LNCAP (cell line): ENCODE results near the gene KRTAP5-8.

Experiments
- TF ChIP-seq, protein P1 (sequence below): fragments of 450-650 bp; IDR thresholded peaks from 2 replicates; pipeline ENCODE4 v1.5.1; 2017; ENCODE audit warnings: mild to moderate bottlenecking

The KRTAP5-8 gene

DNA sequence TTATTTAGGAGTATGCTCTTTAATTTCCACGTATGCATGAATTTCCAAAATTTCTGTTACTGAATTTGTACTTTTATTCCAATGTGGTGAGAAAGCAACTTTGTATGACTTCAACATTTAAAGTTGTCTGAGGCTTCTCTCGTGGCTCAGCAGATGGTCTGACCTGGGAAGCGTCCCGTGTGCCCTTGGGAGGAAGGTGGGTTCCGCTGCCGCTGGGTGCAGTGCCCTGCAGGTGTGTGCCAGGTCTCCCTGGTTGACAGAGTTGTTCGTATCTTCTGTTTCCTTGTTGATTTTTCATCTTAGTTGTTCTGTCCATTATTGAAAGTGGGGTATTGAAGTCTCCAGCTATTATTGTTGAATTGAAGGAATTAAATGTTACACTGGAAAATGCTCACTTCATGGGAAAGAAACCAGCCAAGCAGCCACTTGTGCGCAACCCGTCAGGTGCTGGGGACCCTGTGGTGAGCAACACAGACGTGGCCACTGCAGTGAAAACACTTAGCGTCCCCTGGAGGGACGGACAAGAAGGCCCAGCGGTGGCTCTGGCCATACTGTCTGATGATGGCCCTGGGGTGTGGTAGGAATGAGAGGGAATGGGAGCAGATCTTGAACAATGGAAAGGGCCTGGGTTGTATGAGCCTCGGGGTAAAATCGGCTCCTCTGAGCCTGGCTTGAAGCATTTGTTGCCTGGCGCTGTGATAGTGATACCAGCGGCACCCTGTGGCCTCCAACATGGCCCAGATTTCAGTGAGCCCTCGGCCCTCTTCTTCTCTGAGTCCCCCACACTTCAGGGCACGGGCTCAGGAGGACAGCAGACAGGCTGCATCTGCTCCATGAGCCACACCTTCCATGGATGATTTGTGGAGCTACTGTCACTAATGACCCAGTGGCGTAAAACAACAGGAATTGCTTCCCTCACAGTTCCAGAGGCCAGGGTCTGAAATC lies 42.3 kb upstream of the KRTAP5-8 start:
- TF ChIP-seq, protein P1, sequence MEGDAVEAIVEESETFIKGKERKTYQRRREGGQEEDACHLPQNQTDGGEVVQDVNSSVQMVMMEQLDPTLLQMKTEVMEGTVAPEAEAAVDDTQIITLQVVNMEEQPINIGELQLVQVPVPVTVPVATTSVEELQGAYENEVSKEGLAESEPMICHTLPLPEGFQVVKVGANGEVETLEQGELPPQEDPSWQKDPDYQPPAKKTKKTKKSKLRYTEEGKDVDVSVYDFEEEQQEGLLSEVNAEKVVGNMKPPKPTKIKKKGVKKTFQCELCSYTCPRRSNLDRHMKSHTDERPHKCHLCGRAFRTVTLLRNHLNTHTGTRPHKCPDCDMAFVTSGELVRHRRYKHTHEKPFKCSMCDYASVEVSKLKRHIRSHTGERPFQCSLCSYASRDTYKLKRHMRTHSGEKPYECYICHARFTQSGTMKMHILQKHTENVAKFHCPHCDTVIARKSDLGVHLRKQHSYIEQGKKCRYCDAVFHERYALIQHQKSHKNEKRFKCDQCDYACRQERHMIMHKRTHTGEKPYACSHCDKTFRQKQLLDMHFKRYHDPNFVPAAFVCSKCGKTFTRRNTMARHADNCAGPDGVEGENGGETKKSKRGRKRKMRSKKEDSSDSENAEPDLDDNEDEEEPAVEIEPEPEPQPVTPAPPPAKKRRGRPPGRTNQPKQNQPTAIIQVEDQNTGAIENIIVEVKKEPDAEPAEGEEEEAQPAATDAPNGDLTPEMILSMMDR = no peak

DNA sequence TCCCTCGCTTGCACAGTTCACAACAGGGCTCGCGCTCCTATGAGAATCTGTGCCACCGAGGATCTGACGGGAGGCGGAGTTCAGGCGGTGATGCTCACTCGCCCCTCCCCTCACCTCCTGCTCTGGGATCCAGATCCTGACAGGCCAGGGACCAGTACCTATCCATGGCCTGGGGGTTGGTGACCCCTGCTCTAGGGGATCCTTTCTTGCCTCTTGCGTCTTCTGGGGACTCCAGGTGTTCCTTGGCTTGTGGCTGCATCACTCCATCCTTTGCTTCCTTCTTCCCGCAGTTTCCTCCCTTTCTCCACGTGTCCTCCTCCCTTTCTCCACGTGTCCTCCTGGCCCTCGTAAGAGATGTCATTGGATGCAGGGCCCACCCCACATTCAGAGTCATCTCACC lies 41.4 kb upstream of the KRTAP5-8 start:
- TF ChIP-seq, protein P1 = no peak

DNA sequence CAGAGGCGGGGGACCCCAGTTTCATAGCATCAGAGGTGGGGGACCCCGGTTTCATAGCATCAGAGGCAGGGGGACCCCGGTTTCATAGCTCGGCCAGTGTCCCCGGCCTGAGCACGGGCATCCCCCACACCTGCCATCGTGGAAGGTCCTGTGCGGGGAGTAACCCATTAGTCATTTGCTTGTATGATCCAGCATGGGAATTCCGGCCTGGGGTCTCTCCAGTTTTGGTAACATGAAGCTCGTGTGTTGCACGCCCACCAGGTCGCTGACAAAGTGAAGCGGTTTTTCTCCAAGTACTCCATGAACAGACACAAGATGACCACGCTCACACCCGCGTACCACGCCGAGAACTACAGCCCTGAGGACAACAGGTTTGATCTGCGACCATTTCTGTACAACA lies 39.7 kb upstream of the KRTAP5-8 start:
- TF ChIP-seq, protein P1 = no peak

DNA sequence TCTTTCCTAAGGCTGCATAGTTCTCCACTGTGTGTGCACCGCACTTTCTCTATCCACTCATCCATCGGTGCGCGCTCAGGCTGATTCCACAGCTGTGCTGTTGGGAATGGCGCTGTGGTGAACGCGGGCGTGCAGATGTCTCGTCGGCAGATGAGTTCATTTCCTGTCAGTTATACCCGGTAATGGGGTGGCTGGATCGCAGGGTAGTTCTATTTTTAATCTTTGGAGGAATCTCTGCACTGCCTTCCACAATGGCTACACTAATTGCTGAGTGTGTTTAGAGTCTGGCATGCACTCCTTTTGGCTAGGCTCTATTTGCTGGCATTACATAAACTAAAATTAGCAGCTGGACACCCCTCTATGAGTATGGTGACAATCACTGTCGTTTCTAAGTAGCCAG lies 38.7 kb upstream of the KRTAP5-8 start:
- TF ChIP-seq, protein P1 = no peak

DNA sequence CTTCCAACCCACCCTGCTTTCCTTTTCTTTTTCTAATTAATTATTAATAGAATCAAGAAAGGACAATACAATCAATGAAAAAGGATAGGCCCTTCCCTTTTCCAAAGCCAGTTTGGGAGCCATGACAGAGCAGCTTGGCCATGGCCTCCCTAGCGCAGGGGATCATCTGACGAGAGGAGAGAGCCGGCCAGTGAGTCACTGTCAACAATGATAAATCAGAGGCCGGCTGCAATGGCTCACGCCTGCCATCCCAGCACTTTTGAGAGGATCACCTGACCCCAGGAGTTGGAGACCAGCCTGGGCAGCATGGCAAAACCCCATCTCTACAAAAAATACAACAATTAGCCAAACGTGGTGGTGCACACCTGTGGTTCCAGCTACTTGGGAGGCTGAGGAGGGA lies 38.3 kb upstream of the KRTAP5-8 start:
- TF ChIP-seq, protein P1 = no peak

DNA sequence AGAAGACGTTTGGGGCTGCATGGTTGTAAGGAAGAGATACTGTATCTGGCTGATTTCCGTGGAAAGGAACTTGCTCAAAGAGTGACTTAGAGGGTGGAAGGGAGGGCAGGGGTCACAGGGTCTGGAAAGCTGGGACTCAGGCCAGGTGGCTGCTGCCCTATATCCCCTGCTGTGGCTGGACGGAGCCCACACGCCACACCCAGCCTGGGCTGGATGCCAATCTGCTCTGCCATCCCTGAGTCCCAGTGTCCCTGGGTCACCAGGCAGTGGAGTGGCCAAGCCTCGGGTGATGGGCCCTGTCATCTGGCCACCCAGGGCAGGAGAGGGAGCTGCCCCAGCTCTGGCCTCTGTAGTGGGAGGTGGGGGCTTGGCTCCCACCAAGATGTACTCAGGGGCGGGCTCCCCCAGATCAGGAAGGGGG lies 37.2 kb upstream of the KRTAP5-8 start:
- TF ChIP-seq, protein P1 = no peak

DNA sequence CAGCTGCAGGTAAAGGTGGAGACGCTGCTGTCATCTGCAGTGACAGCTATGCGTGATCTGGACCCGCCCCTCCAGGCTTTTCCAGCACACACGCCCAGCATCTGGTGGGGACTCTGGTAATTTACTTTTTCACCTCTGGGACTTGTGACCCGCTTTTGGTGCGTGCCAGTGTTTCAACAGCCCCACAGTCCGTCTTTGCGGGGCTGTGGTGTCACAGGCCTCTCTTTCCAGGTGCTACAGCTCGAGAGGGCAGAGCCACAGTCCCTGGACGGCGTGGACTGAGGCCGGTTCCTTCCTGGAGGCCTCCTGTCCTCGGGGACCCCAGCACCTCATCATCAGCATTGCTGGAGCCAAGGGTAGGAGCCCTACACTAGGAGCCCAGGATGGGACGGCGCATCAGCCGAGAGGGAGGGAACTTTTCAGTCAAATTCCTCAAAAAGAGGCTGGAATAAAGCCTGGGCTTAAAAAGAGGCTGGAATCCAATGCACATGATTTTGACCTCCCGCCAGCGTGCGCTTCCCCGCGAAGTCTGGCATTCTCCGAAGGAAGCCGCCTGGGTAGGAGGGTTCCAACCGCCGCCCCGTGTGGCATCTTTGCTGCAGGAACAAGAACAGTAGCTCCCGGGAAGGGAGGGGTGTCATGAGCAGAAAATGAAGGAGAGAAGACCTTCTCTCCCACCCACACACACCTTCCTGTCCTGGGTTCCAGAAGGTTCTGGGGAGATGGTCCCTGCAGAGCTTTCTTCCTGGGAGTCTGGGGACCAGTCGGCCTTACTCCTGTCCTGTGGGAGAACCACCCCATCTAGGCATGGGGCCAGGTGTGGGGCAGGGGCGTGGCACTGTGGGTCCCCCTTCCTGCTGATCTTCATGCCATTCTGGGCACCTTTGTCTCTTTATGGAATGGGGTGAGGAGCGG lies 36.5 kb upstream of the KRTAP5-8 start:
- TF ChIP-seq, protein P1 = no peak
